OCI-LY3 (cell line): Measurements from ENCODE around the gene PRDM2.

Experiments
- H2AFZ ChIP-seq: fragments of 200-600, 300-600 bp; shearing (Covaris generic); 2 replicates; pipeline ENCODE4 v1.6.0; 2014; ENCODE audit warnings: antibody characterized with exemption, low read depth, low read length
- H3K27ac ChIP-seq: fragments of 200-600, 300-600 bp; sonication (generic); 2 replicates; pipeline ENCODE4 v1.5.1; 2014; ENCODE audit warnings: mild to moderate bottlenecking, low read length, moderate library complexity, mixed read lengths
- H3K27me3 ChIP-seq: fragments of 200-600, 300-600 bp; sonication (generic); 2 replicates; pipeline ENCODE4 v1.6.1; 2014; ENCODE audit warnings: low read depth, low read length, mixed read lengths
- H3K36me3 ChIP-seq: fragments of 200-600, 300-600 bp; sonication (generic); replicated peaks from 2 replicates; pipeline ENCODE3; 2014; ENCODE audit warnings: low read depth, low read length, mixed read lengths
- H3K4me1 ChIP-seq: fragments of 300-600, 200-600 bp; sonication (generic); 2 replicates; pipeline ENCODE4 v1.6.1; 2014; ENCODE audit warnings: low read length, mixed read lengths
- H3K4me2 ChIP-seq: fragments of 200-600, 300-600 bp; sonication (generic); 2 replicates; pipeline ENCODE4 v1.6.1; 2014; ENCODE audit warnings: low read length, mixed read lengths
- H3K4me3 ChIP-seq: fragments of 300-600, 200-600 bp; sonication (generic); 2 replicates; pipeline ENCODE4 v1.5.1; 2014; ENCODE audit warnings: antibody characterized with exemption, mild to moderate bottlenecking, low read length, moderate library complexity
- H3K79me2 ChIP-seq: fragments of 300-600, 200-600 bp; shearing (Covaris generic); 2 replicates; pipeline ENCODE4 v1.6.1; 2014; ENCODE audit warnings: mild to moderate bottlenecking, low read length, mixed read lengths
- H3K9ac ChIP-seq: fragments of 300-600, 200-600 bp; shearing (Covaris generic); 2 replicates; pipeline ENCODE4 v1.6.0; 2014; ENCODE audit warnings: mild to moderate bottlenecking, low read length, moderate library complexity
- H3K9me3 ChIP-seq: fragments of 200-600, 300-600 bp; shearing (Covaris generic); 2 replicates; pipeline ENCODE4 v1.6.1; 2014; ENCODE audit warnings: low read length, mixed read lengths; ENCODE audit not compliant: insufficient read depth
- H4K20me1 ChIP-seq: fragments of 200-600, 300-600 bp; sonication (generic); 2 replicates; pipeline ENCODE4 v1.6.1; 2016; ENCODE audit warnings: low read length, mixed read lengths; ENCODE audit not compliant: insufficient read depth
- EZH2phosphoT487 ChIP-seq: fragments of 200-600 bp; shearing (Covaris generic); IDR thresholded peaks from 2 replicates; pipeline ENCODE4 v1.6.1; 2018; ENCODE audit warnings: antibody characterized with exemption, mixed run types, low read depth
- TF ChIP-seq, protein P1 (sequence below): fragments of 200-600, 300-600 bp; sonication (generic); IDR thresholded peaks from 2 replicates; pipeline ENCODE4 v1.5.1; 2014; ENCODE audit warnings: antibody characterized with exemption, low read length, low read depth

Gene PRDM2

DNA sequence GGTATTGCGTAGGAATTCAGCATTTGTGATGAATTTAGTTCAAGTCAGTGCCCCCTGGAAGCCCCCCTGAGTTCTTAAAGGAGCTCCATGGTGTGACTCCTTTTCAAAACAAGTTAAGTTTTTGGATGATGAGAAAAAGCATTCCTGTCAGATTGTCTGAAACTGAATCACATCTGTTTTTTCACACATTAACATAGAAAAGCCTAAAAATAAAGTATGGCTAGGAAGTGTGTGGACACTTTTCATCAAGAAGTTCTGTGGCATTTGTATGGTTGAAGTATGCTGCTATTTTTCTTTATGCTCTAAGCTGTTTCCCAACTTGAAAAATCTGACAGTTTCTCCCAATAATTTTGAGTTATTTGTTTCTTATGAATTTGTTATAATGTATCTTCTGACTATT, 33.7 kb downstream of the PRDM2 start:
- Histone ChIP-seq H3K27ac (no peak overlapping the region), H2AFZ (no peak overlapping the region), H3K9me3 (peaks cover 3% of the 10 kb centered on the region; the same call in 1 of the 2 replicates), H4K20me1 (no peaks in the 10 kb centered on the region), H3K4me1 (peaks cover 51% of the 10 kb centered on the region), H3K9ac (no peak overlapping the region), H3K36me3 (peaks cover 20% of the 10 kb centered on the region), H3K79me2 (peaks cover 80% of the 10 kb centered on the region), H3K4me2 (peak overlapping the region; percentile 99; the same call in 1 of the 2 replicates), H3K27me3 (no peaks in the 10 kb centered on the region), H3K4me3 (no peak overlapping the region)
- TF ChIP-seq EZH2phosphoT487 = no peak
- TF ChIP-seq, protein P1, sequence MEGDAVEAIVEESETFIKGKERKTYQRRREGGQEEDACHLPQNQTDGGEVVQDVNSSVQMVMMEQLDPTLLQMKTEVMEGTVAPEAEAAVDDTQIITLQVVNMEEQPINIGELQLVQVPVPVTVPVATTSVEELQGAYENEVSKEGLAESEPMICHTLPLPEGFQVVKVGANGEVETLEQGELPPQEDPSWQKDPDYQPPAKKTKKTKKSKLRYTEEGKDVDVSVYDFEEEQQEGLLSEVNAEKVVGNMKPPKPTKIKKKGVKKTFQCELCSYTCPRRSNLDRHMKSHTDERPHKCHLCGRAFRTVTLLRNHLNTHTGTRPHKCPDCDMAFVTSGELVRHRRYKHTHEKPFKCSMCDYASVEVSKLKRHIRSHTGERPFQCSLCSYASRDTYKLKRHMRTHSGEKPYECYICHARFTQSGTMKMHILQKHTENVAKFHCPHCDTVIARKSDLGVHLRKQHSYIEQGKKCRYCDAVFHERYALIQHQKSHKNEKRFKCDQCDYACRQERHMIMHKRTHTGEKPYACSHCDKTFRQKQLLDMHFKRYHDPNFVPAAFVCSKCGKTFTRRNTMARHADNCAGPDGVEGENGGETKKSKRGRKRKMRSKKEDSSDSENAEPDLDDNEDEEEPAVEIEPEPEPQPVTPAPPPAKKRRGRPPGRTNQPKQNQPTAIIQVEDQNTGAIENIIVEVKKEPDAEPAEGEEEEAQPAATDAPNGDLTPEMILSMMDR = no peak

DNA sequence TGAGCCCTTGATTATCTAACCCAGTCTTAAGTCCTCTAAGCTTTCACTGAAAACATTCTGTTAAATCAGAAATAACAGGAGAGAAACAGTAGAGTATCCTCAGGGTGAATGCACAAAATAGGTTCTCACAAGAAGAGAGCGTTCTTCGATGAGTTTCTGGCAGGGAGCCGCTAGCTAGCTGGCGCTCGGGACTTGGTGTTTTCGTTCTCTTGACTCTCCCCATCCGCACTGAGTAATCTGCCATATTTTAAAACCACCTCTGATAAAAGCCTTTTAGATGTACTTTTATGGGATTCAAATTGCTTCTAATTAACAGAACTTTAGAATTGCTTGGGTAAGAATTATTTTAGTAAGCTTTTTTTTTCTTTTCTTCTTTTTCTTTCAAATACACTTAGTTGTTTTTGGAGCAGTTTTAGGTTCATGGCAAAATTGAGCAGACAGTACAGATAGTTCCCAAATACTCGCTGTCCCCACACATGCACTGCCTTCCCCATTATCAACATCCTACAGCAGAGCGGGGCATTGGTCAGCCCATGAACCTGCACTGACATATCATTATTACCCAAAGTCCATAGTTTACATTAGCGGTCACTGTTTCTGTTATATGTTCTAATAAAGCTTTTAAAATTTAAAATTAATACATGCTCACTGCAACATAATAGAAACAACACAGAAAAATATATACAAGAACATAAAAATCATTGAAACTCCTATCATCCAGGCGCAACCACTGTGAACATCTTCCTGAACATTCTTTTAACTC, 35.4 kb downstream of the PRDM2 start:
- H3K79me2 ChIP-seq = peaks cover 75% of the 10 kb centered on the region
- no peaks in the 10 kb centered on the region for H4K20me1 ChIP-seq
- peaks cover 3% of the 10 kb centered on the region; the same call in 1 of the 2 replicates for H3K9me3 ChIP-seq
- H3K9ac ChIP-seq = no peak overlapping the region
- peaks cover 20% of the 10 kb centered on the region for H3K36me3 ChIP-seq
- H3K4me1 ChIP-seq = peaks cover 35% of the 10 kb centered on the region
- H3K27me3 ChIP-seq = no peaks in the 10 kb centered on the region
- H3K4me2 ChIP-seq = no peak overlapping the region
- H3K4me3 ChIP-seq = no peak overlapping the region
- no peak overlapping the region for H2AFZ ChIP-seq
- TF ChIP-seq EZH2phosphoT487 = no peak
- TF ChIP-seq, protein P1 = no peak
- no peak overlapping the region for H3K27ac ChIP-seq

DNA sequence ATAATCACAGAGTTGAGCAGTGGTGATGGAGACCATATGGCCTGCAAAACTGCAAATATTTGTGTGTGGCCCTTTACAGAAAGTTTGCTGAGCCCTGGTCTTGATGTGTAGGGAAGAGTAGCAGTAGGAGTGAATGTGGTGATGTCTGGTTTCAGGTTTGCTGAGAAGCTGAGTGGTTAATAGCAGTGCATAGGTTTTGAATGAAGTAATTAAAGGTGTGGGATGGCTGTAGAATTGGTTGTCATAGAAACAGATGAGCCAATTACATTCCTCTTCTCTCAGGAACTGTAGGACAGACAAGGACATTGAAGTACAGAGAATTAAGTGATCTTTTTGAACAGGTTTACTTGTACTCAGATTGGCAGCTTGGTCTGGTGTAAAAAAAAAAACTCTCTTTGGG, 37.4 kb downstream of the PRDM2 start:
- H3K36me3 ChIP-seq = peaks cover 22% of the 10 kb centered on the region
- H3K9me3 ChIP-seq = no peaks in the 10 kb centered on the region
- H4K20me1 ChIP-seq = no peaks in the 10 kb centered on the region
- H3K4me2 ChIP-seq = no peak overlapping the region
- peaks cover 17% of the 10 kb centered on the region for H3K4me1 ChIP-seq
- H2AFZ ChIP-seq = no peak overlapping the region
- H3K27me3 ChIP-seq = no peaks in the 10 kb centered on the region
- H3K27ac ChIP-seq = no peak overlapping the region
- H3K79me2 ChIP-seq = peaks cover 70% of the 10 kb centered on the region
- TF ChIP-seq EZH2phosphoT487 = no peak
- TF ChIP-seq, protein P1 = no peak
- H3K4me3 ChIP-seq = no peak overlapping the region
- no peak overlapping the region for H3K9ac ChIP-seq

DNA sequence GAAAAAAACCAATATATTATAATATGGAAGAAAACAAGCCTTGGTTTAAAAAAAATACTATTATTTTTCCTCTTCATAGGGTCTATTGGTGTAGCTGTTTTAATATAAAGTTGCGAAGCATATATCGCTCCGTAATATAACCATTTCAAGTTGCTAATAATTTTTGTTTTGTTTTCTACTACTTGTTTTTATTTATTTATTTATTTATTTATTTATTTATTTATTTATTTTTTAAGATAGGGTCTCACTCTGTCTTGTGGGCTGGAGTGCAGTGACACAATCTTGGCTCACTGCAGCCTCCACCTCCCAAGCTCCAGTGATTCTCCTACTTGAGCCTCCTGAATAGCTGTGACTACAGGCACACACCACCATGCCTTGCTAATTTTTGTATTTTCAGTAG, 46.4 kb downstream of the PRDM2 start:
- H3K27me3 ChIP-seq = no peaks in the 10 kb centered on the region
- no peak overlapping the region for H3K9ac ChIP-seq
- H3K9me3 ChIP-seq = no peaks in the 10 kb centered on the region
- no peak overlapping the region for H3K4me3 ChIP-seq
- H3K79me2 ChIP-seq = peaks cover 62% of the 10 kb centered on the region
- no peak overlapping the region for H3K4me2 ChIP-seq
- H3K4me1 ChIP-seq = peaks cover 16% of the 10 kb centered on the region
- no peak overlapping the region for H2AFZ ChIP-seq
- peaks cover 35% of the 10 kb centered on the region for H4K20me1 ChIP-seq
- TF ChIP-seq EZH2phosphoT487 = no peak
- TF ChIP-seq, protein P1 = no peak
- no peak overlapping the region for H3K27ac ChIP-seq
- peaks cover 25% of the 10 kb centered on the region for H3K36me3 ChIP-seq
